Umbilical cord (tissue), 2 donors: ENCODE data around the gene DENND1A. TPM values are rescaled to one million over a fixed set of nuclear protein-coding genes. Genes with fewer than 3 reads are reported as not detected.

Source experiments
- DNase-seq: peaks from one replicate; pipeline ENCODE4 v3.0.0-alpha.2; 2015; ENCODE audit warnings: low spot score
- total RNA-seq: library from RNA; depleted of rRNA; stranded (reverse); fragments of >200 nt; gene quantifications from one replicate; pipeline ENCODE4 v1.2.3, GENCODE V29; 2014; ENCODE audit warnings: low replicate concordance; ENCODE audit not compliant: insufficient read depth

Gene DENND1A
- total RNA-seq, 1 donor from 2014 or later, result 35.4 TPM

- no peak for DNase-seq
Measured at GRCh38 chr9:123470991-123471770, 458.7 kb downstream of the DENND1A start.

- DNase-seq, result no peak
Measured at GRCh38 chr9:123470121-123470782, 459.7 kb downstream of the DENND1A start.

DNA sequence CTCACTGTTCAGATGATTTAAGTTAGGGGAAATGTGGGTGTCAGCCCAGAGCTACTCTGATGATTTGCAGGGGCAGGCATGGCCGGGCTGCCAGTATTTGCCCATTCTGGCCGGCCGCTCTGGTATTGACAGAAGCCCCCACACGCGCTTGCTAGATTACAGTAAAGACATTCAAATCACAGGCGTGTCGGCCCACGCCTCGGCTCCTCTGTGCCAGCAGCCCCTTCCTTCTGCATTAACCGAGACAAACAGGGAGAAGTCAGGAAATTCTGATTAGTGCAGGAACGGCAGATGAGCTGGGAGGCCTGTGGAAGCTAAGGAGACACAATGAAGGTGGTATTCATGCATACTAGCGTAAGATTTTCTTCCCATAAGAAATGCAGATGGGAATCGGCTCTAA, 460.6 kb downstream of the DENND1A start:
- no peak for DNase-seq

DNA sequence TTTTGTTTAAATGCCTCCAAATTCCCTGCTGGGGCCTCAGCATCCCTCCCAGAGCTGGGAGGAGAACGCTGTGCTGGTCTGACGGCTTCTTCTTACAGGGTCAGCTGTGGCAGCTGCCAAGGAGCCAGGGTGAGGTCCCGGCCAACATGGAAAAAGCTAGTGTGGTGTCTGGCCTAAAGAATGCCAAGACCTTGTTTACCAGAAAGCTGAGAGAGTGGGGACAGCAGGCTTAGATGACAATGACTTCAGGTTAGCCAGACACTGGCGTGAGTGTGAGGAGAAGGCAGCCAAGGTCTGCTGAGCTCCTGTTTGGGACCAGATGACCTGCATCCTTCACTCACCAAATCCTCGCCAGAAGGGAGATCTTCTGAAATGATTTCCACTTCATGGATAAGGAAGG, 461.4 kb downstream of the DENND1A start:
- DNase-seq, result no peak

- no peak for DNase-seq
Measured at GRCh38 chr9:123465304-123465703, 464.6 kb downstream of the DENND1A start.

DNA sequence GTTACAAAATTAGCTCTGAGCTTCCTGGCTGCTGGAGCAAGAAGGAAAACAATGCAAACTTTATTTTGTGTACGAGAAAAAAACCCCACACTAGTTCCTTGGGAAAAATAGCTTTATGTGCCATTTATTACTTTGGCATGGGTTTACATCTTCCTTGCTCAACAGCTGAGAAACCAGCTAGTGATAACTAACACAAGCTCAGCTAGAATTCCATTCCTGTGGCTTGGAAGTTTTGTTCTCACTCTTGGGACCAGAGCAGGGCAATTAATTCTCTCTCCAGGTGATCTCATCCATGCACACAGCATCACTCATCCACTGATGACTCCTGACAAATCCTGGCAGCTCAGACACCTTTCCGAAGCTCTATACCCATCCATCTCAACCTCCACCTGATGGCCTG, 469.8 kb downstream of the DENND1A start:
- DNase-seq, result no peak

GRCh38 chr9:123457583-123457982, 472.3 kb downstream of the DENND1A start:
- no peak for DNase-seq

DNA sequence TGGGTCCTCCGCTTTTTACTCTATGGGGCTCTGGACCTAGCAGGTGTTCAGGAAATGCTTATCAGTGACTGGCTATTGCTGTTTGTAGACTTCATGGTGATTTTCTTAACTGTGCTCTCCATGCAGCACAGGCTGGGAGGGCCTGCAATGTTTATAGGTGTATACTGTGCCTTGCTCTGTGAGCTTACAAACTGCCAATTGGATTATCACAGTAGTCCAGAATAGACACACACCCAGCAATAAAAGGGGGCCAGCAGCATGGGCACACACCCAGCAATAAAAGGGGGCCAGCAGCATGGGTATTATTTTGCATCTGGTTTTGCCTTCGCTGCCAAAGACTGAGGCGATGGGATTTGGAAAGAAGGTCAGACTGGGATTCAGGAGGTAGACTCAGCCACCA, 473.9 kb downstream of the DENND1A start:
- DNase-seq, result no peak

DNA sequence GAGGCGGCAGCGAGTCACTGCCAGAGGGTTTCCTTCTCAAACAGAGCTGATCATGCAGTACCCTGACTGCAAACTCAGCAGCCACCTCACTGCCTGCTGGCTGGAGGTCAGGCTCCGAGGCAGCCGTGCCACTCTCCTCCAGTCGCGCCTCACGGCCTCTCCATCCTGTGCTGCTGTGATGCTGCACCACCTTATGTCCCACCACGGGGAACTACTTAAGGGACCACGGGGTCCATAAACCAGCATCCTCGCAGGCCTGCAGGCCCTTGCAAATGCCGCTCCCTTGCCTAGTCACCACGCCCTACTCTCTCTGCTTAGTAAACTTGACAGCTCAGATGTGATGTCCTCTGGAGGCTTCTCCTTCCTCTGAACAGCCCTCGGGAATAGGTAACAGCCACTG, 474.7 kb downstream of the DENND1A start:
- DNase-seq, result no peak

GRCh38 chr9:123454361-123454760, 475.6 kb downstream of the DENND1A start:
- DNase-seq, result no peak

GRCh38 chr9:123453831-123454321, 476.1 kb downstream of the DENND1A start:
- DNase-seq, result no peak

- DNase-seq, result no peak
Measured at GRCh38 chr9:123453076-123453667, 476.8 kb downstream of the DENND1A start.

GRCh38 chr9:123450996-123451395, 478.9 kb downstream of the DENND1A start:
- no peak for DNase-seq

DNA sequence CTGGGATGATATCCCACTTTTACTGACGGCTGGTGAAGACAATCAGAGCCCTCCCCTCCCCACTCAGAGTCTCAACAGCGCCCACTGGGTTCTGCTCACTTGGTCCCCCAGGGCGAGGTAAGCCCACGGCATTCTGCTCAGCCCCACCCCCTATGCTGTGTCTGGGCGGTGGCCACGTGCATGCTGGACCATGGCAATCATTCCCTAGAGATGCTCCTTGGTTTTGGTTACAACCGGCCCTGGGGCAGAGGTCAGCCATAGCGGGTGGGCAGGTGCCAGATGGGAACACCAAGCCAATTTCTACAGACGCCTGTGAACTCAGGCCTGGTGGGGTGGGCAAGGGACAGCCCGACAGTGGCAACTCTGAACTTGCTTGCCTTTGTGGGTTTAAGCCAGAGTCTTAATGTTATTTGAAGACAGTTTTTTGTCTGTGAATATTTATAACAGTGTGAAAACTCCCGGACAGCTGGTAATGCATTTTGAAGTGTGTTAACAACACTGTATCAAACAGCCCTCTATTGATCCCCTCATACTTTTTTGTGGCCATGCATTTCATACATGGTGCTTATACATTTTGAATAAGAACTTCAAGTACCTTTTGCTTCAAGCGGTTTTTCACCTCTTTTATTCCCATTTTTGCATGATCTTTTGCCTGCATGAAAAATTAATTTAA, 479.7 kb downstream of the DENND1A start:
- DNase-seq, result no peak

DNA sequence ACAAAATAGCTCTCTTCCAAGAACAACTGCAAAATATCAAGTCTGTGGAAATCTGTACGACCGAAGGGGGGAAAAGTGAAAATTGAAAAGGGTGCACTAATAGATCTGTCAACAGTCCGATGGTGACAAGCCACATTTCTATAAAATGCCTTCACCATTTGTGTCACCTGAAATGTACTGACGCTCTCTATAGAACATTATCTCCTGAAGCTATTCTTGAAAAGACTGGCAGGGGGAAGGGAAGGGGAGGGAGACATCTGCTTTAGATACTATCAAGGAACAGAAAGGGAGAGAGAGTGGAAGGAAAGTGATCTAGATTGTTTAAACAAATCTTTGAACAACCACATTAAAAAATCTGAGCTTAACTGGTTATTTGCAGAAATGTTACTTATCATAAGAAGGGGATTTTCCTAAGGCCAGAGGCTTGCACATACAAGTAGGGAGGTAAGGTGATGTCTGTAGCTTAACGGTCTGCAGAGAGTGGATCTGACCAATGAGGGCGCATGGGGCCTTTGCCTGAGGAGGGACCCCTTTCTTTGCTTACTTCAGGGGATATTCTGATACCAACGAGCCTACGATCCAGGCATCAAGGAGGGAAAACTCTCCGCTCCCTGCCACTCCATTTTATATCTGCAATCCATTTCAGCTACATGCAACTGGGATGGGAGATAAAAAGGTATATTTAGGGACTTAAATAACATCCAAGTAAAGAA, 481.8 kb downstream of the DENND1A start:
- DNase-seq, result no peak

GRCh38 chr9:123445981-123446610, 483.8 kb downstream of the DENND1A start:
- no peak for DNase-seq

- DNase-seq, result no peak
Measured at GRCh38 chr9:123445116-123445515, 484.8 kb downstream of the DENND1A start.

DNA sequence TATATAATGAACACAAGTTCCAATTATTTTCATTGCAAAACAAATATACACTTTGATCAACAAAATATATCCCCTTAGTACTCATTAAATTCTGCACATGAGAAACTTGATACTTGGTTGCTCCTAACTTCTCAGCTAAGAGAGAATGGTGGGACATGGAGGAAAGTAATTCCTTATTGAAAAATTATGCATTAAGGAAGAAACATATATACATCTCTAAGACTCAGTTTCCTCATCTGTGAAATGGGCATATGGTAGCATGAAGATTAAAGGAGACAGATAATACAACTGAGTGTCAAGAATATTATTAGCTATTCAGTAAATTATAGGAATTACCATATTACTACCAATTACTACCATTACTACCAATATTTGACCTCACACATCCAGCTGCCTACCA, 488.2 kb downstream of the DENND1A start:
- no peak for DNase-seq

- DNase-seq, result no peak
Measured at GRCh38 chr9:123440256-123440655, 489.7 kb downstream of the DENND1A start.

- DNase-seq, result peak; percentile 18
Measured at GRCh38 chr9:123438821-123439220, 491.1 kb downstream of the DENND1A start.

DNA sequence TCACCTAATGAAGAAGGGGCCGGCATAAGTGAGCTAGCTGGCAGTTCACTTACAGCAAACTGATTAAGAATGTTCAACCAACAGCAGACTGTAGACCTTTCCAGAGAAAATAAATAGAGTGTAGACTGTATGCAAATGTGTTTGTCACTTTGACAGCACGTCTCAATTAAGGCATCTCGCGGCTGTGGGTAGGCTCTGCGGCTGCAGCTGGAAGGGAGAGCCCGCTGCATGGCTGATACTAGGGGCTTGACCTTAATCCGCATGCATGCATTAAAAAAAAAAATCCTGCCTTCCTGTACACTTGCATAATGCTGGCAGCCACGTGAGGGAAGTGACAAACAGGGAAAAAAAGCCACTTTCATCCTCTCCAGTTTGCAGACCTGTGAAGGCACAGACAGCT, 491.6 kb downstream of the DENND1A start:
- peak; percentile 53 for DNase-seq
